Right lobe of liver (tissue), 4 donors: ENCODE measurements around the gene PRKAG2.

Experiments
- POLR2A ChIP-seq: fragments of 450-650 bp; IDR thresholded peaks from one replicate; pipeline ENCODE4 v1.6.1; 2017; ENCODE audit warnings: antibody characterized with exemption, mild to moderate bottlenecking
- TF ChIP-seq, protein P1 (sequence below), 4 donors: fragments of 200-600 bp in 3 of 4; fragments of 450-650 bp in 1 of 4; IDR thresholded peaks; one replicate each; pipeline versions ENCODE4 v1.5.1 to v1.8.0; 2016 to 2022; ENCODE audit warnings: antibody characterized with exemption in 4 of 4, mild to moderate bottlenecking in 2 of 4
- donor health status: DM: no; HTN: no; CAD: no.
- donor health status: DM: no; HTN: no; CAD: no.
- donor health status: DM: no; HTN: yes; CAD: no.

DNA sequence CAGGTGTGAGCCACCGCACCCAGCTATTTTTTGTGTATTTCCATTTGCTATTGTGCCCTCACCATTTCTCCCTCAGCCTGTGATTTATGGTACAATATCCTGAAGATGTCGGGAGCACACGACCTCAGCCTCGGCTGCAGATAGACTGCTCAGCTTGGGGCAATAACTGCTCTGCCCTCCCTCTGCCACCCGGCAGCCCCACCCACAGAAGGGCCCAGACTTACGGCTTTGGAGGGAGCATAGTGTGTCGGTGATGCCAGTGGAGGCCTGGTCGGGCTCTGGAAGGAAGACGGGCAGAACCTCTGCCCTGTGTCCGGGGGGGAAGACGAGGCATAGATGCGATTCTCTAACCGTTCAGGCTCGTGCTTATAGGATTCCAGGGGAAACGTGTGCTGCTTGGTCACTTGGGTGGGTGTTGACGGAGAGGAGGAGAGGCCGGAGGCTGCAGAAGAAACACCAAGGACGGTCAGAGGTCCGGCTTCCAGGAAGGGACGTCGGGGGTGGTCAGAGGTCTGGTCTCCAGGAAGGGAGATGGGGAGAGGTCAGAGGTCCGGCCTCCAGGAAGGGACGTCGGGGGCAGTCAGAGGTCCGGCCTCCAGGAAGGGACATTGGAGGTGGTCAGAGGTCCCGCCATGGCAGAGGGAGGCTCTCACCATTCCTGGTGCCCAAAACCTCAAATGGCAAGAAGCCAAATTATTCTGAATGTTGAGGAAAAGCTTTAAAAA, 201.6 kb downstream of the PRKAG2 start:
- TF ChIP-seq, protein P1, sequence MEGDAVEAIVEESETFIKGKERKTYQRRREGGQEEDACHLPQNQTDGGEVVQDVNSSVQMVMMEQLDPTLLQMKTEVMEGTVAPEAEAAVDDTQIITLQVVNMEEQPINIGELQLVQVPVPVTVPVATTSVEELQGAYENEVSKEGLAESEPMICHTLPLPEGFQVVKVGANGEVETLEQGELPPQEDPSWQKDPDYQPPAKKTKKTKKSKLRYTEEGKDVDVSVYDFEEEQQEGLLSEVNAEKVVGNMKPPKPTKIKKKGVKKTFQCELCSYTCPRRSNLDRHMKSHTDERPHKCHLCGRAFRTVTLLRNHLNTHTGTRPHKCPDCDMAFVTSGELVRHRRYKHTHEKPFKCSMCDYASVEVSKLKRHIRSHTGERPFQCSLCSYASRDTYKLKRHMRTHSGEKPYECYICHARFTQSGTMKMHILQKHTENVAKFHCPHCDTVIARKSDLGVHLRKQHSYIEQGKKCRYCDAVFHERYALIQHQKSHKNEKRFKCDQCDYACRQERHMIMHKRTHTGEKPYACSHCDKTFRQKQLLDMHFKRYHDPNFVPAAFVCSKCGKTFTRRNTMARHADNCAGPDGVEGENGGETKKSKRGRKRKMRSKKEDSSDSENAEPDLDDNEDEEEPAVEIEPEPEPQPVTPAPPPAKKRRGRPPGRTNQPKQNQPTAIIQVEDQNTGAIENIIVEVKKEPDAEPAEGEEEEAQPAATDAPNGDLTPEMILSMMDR (IDR thresholded peaks at IDR 0.05): no peak
- TF ChIP-seq POLR2A: no peak
